HG02610 (cell line): ENCODE data around the gene INVS.

Experiments
- ATAC-seq: cut with Tn5 transposase; IDR thresholded peaks from one replicate; pipeline ENCODE4 v1.9.1; 2021; ENCODE audit warnings: mild to moderate bottlenecking, moderate library complexity; ENCODE audit not compliant: unreplicated experiment

INVS gene

GRCh38 chr9:100267211-100267610 lies 168.2 kb downstream of the INVS start:
- ATAC-seq = no peak

- no peak for ATAC-seq
These were observed 169.2 kb downstream of the INVS start for GRCh38 chr9:100268271-100268670.

GRCh38 chr9:100269656-100270055 lies 170.6 kb downstream of the INVS start:
- no peak for ATAC-seq

- no peak for ATAC-seq
These were observed 178.3 kb downstream of the INVS start for GRCh38 chr9:100277166-100277979.

GRCh38 chr9:100281066-100281465 lies 182.0 kb downstream of the INVS start:
- no peak for ATAC-seq

- ATAC-seq = no peak
These were observed 182.8 kb downstream of the INVS start for GRCh38 chr9:100281676-100282387.

GRCh38 chr9:100282388-100282719 lies 183.3 kb downstream of the INVS start:
- no peak for ATAC-seq

GRCh38 chr9:100284247-100284646 lies 185.2 kb downstream of the INVS start:
- no peak for ATAC-seq

GRCh38 chr9:100285080-100285479 lies 186.0 kb downstream of the INVS start:
- ATAC-seq = no peak

GRCh38 chr9:100285601-100286000 lies 186.6 kb downstream of the INVS start:
- ATAC-seq = no peak

GRCh38 chr9:100286257-100286656 lies 187.2 kb downstream of the INVS start:
- ATAC-seq = no peak

- no peak for ATAC-seq
These were observed 188.1 kb downstream of the INVS start for GRCh38 chr9:100287186-100287585.

GRCh38 chr9:100290714-100291113 lies 191.7 kb downstream of the INVS start:
- no peak for ATAC-seq

GRCh38 chr9:100292414-100292813 lies 193.4 kb downstream of the INVS start:
- no peak for ATAC-seq

GRCh38 chr9:100294341-100294740 lies 195.3 kb downstream of the INVS start:
- ATAC-seq = no peak

- ATAC-seq = no peak
These were observed 195.8 kb downstream of the INVS start for GRCh38 chr9:100294806-100295205.

GRCh38 chr9:100295240-100295639 lies 196.2 kb downstream of the INVS start:
- no peak for ATAC-seq

- no peak for ATAC-seq
These were observed 197.4 kb downstream of the INVS start for GRCh38 chr9:100296407-100296806.

- ATAC-seq = no peak
These were observed 199.3 kb downstream of the INVS start for GRCh38 chr9:100298378-100298777.

GRCh38 chr9:100303747-100304146 lies 204.7 kb downstream of the INVS start:
- no peak for ATAC-seq

GRCh38 chr9:100306283-100306682 lies 207.2 kb downstream of the INVS start:
- ATAC-seq = no peak

- ATAC-seq = no peak
These were observed 208.0 kb downstream of the INVS start for GRCh38 chr9:100307080-100307479.
